Activated T-cell treated with anti-CD3 and anti-CD28 coated beads for 1 hour (primary cell): ENCODE data around the gene CALML4.
"Not testable (repeated sequence)": the region's sequence is repeated elsewhere in the genome, so short reads cannot be mapped to it uniquely, and the experiment has no call there.

Experiments used
- DNase-seq: peaks from one replicate; pipeline ENCODE4 v3.0.0-alpha.2; 2020; ENCODE audit warnings: low read depth

CALML4 gene

DNA sequence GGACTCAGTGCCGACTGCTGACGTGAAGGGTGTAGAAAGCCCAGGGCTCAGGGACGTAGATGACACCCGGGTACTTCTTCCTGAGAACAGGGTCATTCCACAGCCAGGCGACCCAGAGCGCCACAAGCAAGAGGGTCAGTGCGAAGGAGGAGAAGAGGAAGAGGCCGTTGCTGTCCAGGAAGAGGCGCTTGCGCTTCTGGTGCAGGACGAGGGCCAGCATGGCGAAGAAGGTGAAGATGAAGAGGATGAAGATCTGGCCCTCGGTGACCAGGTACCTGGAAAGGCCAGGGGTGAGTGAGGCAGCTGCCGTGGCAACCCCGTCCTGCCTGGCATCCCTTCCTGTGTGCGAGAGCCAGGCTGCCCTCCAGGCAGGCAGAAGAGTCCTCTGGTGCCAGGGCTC, 3.0 kb upstream of the CALML4 start:
- DNase-seq: no peak

DNA sequence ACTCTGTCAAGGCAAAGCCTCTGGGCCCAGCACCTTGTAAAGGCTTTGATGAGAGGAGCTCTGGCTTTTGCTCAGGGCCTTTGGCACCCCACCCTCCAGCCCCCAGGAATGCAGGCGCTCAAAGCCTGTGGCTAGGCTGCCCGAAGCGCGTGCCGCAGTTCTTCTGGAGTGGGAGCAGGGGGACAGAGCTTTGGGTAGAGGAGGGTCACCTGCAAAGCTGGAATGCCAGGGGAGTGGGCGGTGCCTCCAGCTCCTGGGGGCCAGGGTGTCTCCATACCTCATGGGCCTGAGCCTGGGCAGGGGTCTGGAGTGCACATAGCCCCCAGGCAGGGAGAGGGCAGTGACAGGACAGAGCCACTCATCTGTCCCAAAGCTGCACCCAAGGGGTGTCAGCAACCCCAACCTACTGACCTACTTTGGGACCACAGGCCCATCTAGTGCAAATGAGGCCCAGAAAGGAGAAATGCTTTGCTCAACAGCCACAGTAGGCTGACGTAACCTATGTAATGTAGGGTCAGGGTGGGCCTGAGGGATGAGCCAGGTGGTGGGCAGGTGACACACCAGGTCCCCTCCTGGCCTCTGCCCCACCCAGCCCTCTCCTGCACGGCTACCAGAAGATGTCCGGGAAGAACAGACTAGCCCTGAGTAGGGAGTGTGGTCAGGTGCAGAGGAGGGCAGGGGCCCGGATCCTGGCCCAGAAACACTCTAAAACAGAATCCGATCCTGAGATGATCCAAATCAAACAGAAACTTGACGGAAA, 2.2 kb upstream of the CALML4 start:
- DNase-seq: no peak

DNA sequence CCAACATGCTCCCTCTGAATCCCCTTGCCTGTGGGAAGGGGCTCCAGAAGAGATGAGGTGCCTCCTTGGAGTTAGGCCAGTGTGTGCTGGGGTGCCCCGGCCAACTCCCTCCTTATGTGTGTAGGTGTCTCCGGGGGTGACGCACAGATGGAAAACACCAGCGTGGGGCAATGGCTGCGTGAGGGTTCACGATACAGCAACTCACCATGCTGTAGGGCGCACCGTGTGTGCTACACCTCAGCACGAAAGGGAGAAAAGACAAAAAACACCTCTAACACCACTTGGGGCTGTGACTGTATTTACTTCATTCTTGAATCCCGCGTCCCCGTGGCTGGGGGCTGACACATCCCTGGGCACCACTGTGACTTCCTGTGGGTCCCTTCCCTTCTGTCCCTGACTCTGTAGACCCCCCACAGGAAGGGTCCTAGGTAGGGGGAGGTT, 1.6 kb upstream of the CALML4 start:
- no peak for DNase-seq

GRCh38 chr15:68205954-68206539, 915 bp upstream of the CALML4 start:
- no peak for DNase-seq

DNA sequence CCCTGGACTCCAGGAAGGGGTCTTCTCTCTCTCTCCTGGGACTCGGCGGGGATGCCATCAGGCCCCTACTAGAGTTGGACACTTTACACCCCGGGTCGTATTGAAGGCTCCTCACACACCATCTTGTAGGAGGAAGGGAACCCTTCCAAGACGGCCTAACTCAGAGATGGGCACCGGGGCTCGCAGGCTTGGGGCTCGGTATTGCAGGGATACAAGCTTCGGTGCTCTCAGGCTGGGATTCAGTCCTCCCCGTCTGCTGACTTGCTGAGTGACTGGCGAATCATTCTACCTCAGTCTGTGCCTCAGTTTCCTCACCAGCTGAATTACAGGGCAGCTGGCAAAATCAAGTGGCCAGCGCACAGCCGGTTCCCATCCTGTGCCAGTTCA, 419 bp upstream of the CALML4 start:
- no peak for DNase-seq

GRCh38 chr15:68204361-68204760, 771 bp downstream of the CALML4 start:
- no peak for DNase-seq

- DNase-seq: no peak
These were observed 1.2 kb downstream of the CALML4 start for GRCh38 chr15:68203956-68204355.

DNA sequence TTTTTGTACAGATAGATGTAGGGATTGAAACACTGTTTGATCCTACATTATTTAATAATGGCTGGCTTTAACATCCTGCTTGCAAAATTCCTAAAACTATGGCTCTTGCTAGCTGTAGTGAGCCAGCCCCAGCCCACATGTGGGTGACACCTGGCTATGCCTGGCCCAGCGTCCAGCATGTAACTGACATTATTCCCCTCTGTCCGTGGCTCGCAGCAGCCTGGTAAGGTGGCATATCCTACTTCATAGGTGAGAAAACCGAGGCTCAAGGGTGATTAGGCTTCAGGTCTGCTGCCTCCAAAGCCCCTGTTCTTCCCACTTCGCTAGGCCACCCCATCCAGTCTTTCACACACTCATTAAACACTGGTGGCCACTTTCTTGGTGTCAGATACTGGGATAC, 1.6 kb downstream of the CALML4 start:
- no peak for DNase-seq

GRCh38 chr15:68202994-68203393, 2.1 kb downstream of the CALML4 start:
- not testable (repeated sequence) for DNase-seq

DNA sequence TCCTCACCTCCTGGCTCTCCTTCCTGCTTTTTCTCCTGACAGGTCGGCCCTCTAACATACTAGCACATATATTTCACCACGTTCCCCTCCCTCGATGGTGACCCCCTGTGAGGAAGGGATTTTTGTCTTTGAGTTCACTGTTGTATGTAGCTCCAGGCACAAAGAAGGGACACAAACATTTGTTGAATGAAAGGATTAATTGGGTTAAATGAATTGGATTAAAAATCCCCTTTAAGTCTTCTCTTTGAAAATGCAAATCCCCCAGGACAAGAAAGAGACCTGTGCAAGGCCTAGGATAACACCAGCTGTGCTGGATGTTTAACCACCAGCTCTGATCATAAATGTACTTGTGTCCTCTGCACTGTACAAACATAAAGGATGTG, 3.3 kb downstream of the CALML4 start:
- DNase-seq: no peak

DNA sequence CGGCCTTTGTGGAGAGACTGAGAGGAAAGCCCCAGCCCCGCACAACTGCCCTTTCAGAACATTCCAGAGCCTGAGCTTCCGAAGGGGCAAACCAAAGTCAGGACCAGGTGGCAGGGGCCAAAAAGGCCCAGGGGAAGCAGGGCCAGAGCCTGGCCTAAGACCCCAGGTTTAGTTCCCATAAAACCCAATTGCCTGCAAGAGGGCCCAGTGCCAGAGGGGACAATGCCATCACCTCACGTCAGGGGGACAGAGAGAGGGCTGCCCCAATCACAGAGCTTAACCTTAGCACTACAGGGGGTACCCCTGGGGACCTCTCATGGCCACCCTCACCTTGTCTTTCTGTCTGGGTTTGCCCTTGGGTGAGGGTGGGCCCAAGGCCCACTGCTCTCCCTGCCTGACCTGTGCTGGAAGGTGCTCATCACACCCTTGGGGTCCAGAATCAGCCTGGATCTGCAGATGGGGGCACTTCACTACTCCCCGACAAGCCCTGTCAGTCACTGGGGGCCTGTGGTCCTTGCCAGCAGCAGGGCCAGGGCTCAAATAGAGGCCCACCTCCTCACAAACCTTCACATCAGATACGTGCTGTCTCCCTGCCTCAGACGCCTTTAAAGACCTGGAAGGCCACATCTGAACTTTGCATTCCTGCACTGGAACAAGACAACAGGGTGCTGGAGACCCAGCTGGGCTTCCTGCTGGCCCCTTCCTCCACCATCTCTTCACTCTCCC, 3.8 kb downstream of the CALML4 start:
- no peak for DNase-seq

DNA sequence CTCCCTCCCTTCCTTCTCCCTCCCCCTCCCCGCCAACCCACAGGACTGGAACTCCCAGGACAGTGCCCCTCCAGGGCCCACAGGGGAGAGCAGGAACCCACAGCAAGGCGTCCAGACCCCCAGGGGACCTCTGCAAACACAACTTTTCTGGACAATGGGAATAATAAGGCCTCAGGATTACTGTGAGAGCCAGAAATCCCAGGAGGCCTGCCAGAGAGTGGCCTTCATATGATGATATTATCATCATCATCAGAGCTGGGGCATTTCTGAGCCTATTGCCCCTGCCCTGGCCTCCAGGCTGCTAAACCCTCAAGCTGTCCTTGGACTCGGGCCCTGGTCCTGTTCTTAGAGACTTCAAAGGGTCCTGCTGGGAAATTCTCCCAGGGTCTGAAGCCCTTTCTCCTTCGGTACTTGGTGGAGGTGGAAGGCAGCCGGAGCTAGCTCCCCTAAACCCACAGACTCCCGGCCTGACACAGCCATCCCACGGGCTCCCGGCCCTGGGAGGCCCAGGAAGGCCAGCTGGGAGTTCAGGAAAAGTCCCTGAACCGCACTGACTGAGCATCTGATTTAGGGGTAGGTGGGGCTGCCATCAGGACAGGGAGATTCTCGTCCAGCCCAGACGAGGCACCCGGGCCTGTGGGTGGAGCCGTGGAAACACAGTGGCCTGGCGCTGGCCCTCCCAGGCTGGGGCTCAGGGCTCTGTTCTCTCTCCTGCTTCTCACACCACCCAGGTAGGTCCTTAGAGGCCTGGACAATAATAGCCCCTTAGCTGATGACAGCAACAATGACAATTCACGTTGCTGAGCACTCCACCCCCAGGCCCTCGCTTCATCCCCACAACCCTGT, 4.9 kb downstream of the CALML4 start:
- no peak for DNase-seq

DNA sequence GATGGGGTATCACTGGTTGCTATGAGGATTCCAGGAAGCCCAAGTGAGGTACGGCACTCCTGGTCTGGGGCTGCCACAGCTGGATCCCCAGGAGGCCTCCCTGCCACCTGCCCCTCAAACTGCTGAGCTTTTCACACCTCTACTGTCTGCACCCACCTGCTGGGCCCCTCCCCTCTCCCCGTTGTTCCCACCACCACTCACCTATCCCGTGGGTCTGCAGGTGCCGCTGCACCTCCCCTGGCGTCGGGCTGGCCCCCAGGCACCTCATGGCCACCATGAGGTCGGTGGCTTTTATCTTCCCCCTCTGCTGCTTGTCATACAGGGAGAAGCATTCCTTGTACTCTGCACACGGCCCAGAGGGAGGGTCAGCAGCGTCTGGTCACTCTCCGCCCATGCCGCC, 5.8 kb downstream of the CALML4 start:
- DNase-seq: no peak

DNA sequence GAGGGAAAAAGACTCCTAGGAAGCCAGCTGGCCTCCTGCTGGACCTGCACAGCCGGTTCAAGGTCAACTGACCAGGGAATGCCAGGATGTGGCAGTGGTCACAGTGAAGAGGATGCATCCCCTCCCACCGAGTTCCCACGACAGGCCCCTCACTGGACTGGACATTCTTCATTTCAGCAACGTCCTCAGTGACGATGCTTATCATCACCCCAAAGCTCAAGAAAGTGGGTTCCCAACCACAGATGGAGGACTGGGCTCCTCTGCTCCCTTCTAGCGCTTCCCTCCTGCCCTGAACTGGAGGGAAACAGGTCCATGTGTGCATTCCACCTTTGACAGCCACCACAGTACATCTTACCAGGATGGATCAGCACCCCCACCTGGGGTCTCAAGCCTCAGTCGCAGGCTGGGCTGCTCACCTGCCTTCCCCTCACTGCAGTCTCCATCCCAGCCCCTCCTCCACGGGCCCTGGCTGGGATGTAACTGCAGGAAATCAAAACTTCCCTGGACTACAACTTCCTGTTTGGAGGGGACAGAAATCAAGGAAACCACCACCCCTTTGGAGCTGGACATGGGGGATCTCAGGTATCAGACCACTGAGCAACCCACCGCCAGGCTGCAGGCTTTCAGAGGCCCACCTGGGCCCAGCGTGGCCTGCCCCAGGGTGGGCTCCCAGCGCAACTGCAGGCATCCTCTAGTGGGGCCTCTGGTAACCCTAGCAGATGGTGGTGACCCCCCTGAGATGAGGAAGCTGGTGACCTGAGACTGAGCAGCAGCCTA, 7.3 kb downstream of the CALML4 start:
- no peak for DNase-seq

DNA sequence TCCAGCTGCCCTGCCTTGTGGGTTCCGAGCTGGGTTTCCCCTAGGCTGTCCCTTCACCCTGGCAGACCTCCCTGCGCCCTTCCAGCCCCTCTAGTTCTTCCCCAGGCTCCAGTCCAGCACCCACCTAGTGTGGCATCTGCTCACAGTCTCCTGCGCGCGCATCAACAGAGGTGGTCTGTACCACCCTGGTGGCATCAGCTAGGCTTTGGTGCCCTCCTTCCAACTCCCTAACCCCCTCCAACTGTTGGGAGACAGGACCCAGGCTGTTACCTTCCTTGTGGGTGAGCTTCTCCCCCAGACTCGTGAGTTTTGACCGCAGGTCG, 8.0 kb downstream of the CALML4 start:
- DNase-seq: no peak

DNA sequence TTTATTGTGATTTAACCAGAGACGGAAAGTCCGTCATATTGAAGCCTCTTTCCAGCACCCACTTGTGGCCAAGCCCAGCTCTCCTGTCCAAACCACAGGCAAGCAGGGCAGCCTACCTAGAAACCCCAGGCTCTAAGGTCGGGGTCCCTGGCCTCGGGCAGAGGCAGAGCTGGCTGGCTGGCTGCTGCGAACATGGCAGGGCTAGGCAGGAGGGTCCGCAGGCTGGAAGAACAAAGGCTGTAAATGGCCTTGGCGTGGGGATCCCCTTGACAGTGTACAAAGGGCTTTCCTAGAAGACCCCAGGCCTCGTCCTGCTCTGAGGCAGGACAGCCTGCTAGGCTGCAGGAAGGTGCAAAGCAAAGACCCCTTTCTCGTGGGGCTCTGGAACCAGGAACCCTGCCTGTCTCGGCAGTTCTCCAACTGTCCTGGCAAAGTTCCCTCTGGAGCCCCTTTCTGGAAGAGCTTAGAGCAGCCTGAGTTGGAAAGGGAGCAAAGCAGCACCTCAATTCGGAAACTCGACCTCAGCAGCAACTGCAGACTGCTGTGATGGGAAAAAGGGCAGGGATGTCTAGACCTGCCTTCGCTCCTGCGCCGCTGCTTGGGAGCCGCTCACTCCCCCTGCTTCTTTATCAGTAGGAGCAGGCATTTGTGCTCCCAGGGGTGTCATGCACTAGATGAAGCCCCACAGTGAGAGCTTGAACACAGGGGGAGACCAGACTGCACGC, 8.5 kb downstream of the CALML4 start:
- DNase-seq: no peak

GRCh38 chr15:68195336-68196112, 9.6 kb downstream of the CALML4 start:
- no peak for DNase-seq

DNA sequence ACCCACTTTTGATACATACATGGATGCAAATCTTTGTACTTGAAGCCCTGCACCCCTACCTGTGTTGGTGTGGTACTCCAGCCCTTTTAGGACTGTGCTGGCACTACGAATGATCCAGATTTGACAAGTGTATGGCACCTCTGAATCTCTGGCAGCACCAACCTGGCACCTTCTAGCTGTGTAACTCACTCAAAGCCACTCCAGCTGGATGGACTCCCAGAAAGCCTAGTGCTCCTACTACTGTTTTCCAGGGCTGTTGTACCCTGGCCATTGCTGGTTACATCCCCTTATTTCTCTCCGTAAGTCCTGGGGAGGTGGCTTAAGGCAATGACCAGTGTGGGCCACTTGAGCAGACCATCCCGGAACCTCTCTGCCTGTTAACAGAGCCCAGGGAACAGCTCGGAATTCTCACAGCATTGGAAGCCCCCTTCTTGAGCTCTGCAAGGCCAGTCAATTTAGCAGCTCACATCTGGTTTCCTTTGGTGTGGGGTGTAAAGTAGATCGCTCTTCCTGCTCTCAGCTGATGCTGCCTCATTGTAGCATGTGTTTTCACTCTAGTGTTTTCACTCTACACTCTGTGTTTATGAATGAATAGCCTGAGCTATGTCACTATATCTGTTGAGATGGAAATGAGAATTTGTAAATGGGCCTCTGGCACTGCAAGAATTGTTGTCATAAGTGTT, 12.2 kb downstream of the CALML4 start:
- no peak for DNase-seq

DNA sequence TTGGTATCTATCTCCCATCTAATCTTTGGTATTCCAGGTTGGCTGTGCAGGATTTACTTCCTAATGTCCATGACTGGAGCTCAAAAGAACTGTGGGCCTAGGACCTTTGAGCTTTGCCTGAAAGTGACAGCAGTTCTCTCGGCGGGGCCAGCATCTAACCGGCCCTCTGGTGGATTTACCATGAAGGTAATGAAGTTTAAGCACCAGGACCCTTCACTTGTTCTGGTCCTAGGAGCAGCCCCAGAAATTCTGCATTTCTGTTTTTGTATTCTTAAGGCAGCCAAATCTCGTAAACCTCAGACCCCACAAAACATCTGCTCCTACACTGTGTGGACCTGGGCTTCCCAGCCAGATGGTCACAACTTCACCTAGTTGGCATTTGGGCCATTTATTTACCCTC, 13.0 kb downstream of the CALML4 start:
- DNase-seq: no peak

DNA sequence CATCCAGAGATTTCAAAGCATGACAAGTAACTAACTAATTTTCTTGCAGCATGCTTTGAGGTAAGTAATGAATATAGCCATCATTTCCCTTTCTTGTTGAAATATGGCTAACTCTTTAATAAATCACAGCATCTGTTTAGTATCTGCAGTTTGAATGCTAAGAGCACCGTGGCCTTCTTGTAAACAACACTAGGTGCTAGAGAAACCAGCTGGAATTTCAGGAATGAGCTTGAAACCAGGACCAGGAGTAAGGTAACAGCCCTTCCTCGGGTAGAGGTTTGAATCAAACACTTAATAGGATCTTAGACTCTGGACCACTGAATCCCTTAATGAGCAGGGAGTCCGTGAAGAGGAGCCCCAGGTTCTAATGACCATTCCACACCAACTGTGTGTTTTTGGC, 13.6 kb downstream of the CALML4 start:
- no peak for DNase-seq
